Stomach (tissue), 9 donors: ENCODE results near the gene FGF14. TPM values are rescaled to one million over a fixed set of nuclear protein-coding genes. Genes with fewer than 3 reads are reported as not detected.

ENCODE experiments used
- DNase-seq, 2 donors: peaks; one replicate each; pipeline versions ENCODE4 v3.0.0 to v3.0.0-alpha.2; 2013 to 2019
- H3K27ac ChIP-seq, 5 donors: fragments of 200-600 bp in 4 of 5; sonication (generic) in 4 of 5; one replicate each; pipeline ENCODE4 v1.5.1; 2013 to 2019; ENCODE audit warnings: mild to moderate bottlenecking in 1 of 5, moderate library complexity in 1 of 5
- H3K27me3 ChIP-seq, 3 donors: fragments of 200-600 bp; sonication (generic); one replicate each; pipeline ENCODE4 v1.5.1; 2017 to 2019; ENCODE audit warnings: mixed run types in 1 of 3
- H3K36me3 ChIP-seq, 4 donors: fragments of 200-600 bp; sonication (generic); 1 replicate in 3 of 4; 2 replicates in 1 of 4; pipeline ENCODE4 v1.5.1; 2016 to 2019
- H3K4me1 ChIP-seq, 4 donors: fragments of 200-600 bp; sonication (generic); one replicate each; pipeline ENCODE4 v1.5.1; 2016 to 2019
- H3K4me3 ChIP-seq, 4 donors: fragments of 200-600 bp; sonication (generic) in 3 of 4; one replicate each; pipeline ENCODE4 v1.5.1; 2016 to 2019; ENCODE audit warnings: mild to moderate bottlenecking in 1 of 4
- H3K9me3 ChIP-seq, 4 donors: fragments of 200-600 bp; sonication (generic); one replicate each; pipeline ENCODE4 v1.5.1; 2016 to 2019
- EP300 ChIP-seq: sonication (generic); formaldehyde crosslinking; IDR thresholded peaks from one replicate; pipeline ENCODE4 v1.6.1; 2017; ENCODE audit warnings: antibody characterized with exemption
- POLR2A ChIP-seq, 4 donors: fragments of 450-650 bp; IDR thresholded peaks; one replicate each; pipeline ENCODE4 v1.6.1; 2016; ENCODE audit warnings: antibody characterized with exemption in 4 of 4, control low read depth in 2 of 4, mild to moderate bottlenecking in 1 of 4, moderate library complexity in 1 of 4
- POLR2AphosphoS5 ChIP-seq, 3 donors: sonication (generic); formaldehyde crosslinking; IDR thresholded peaks; one replicate each; pipeline ENCODE4 v1.6.1; 2016; ENCODE audit warnings: antibody characterized with exemption in 3 of 3
- WGBS, 5 donors: extraction: QIAGEN DNeasy Blood & Tissue Kit in 3 of 5; methylation state at CpG; one replicate each; pipeline versions ENCODE4 v1.1.5 to v1.1.7; 2013 to 2018; 5-methylcytosine and 5-hydroxymethylcytosine counted together
- intact Hi-C: fragments of 100-400 bp; cut with DNase I; formaldehyde crosslinking; loops from one replicate; pipeline ENCODE4 v1.15.1; 2023; ENCODE audit warnings: low total_unique reads
- polyA plus RNA-seq, 3 donors: library from polyadenylated mRNA; stranded (reverse); fragments of 200-250 nt; gene quantifications; one replicate each; pipeline ENCODE4 v1.2.3, GENCODE V29; 2013
- total RNA-seq, 5 donors: library from RNA; depleted of rRNA; stranded (reverse); fragments of >200 nt; gene quantifications; one replicate each; pipeline versions ENCODE4 v1.1.0 to v1.2.3, GENCODE V29; 2014 to 2016
- TF ChIP-seq, protein P1 (sequence below), 7 experiments: fragments of 450-650 bp in 4 of 7; fragments of 200-600 bp in 3 of 7; sonication (generic) in 3 of 7; IDR thresholded peaks; one replicate each; pipeline ENCODE4 v1.5.1; 2016 to 2019; ENCODE audit warnings: antibody characterized with exemption in 7 of 7, control low read depth in 2 of 7, mild to moderate bottlenecking in 1 of 7
- donor health status: healthy with polysubstance abuse.
- donor health status: Bipolar disorder and iron deficiency.
- donor health status: healthy.

The FGF14 gene
- total and polyA plus RNA-seq, 8 donors, result 0.08 to 6.6 (median 0.54) TPM

- DNase-seq, result no peak
- peaks cover 6 to 35% (median 23%) of the 10 kb centered on the region in 4 donors for H3K9me3 ChIP-seq
- intact Hi-C loops, result no loop called here
- H3K36me3 ChIP-seq, result no peaks in the 10 kb centered on the region
- no peaks in the 10 kb centered on the region for H3K27me3 ChIP-seq
- H3K4me3 ChIP-seq, result no peak overlapping the region
- TF ChIP-seq, protein P1, sequence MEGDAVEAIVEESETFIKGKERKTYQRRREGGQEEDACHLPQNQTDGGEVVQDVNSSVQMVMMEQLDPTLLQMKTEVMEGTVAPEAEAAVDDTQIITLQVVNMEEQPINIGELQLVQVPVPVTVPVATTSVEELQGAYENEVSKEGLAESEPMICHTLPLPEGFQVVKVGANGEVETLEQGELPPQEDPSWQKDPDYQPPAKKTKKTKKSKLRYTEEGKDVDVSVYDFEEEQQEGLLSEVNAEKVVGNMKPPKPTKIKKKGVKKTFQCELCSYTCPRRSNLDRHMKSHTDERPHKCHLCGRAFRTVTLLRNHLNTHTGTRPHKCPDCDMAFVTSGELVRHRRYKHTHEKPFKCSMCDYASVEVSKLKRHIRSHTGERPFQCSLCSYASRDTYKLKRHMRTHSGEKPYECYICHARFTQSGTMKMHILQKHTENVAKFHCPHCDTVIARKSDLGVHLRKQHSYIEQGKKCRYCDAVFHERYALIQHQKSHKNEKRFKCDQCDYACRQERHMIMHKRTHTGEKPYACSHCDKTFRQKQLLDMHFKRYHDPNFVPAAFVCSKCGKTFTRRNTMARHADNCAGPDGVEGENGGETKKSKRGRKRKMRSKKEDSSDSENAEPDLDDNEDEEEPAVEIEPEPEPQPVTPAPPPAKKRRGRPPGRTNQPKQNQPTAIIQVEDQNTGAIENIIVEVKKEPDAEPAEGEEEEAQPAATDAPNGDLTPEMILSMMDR (IDR thresholded peaks at IDR 0.05), result no peak
- TF ChIP-seq EP300, result no peak
- TF ChIP-seq POLR2AphosphoS5 (IDR thresholded peaks at IDR 0.05), result no peak
- no peak for TF ChIP-seq POLR2A (IDR thresholded peaks at IDR 0.05)
- H3K27ac ChIP-seq, result no peak overlapping the region
- H3K4me1 ChIP-seq, result no peaks in the 10 kb centered on the region
- 28 to 47% (median 44%) methylated on average over 2 of the region's 2 CpGs for WGBS, 5 donors
These were observed 346.6 kb downstream of the FGF14 start for GRCh38 chr13:102055090-102055779.

DNA sequence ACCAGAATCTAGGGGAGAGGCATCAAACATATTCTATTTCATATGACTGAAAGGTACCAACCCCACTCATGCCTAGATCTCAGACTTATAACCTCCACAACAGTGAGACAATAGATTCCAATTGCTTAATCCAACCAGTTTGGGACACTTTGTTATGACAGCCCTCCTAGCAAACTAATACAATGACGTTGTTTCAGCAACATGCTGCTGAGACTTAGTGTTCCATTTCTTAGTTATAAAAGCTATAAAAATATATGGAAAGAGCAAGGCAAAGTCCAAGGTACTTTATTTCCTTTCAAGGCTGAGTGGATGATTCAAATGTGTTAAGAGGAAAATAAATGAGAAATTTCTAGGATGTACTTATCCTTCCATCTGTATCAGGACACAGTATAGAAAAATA lies 352.0 kb downstream of the FGF14 start:
- intact Hi-C loops, result no loop called here
- H3K36me3 ChIP-seq, result no peaks in the 10 kb centered on the region
- no peaks in the 10 kb centered on the region for H3K4me1 ChIP-seq
- H3K27me3 ChIP-seq, result no peaks in the 10 kb centered on the region
- TF ChIP-seq EP300, result no peak
- no peak for TF ChIP-seq POLR2AphosphoS5 (IDR thresholded peaks at IDR 0.05)
- TF ChIP-seq, protein P1 (IDR thresholded peaks at IDR 0.05), result no peak
- H3K9me3 ChIP-seq, result peaks cover 6 to 35% (median 23%) of the 10 kb centered on the region in 4 donors
- 80 to 88% (median 86%) methylated on average over 1 of the region's 1 CpG for WGBS, 5 donors
- no peak for DNase-seq
- H3K27ac ChIP-seq, result no peak overlapping the region
- H3K4me3 ChIP-seq, result no peak overlapping the region

DNA sequence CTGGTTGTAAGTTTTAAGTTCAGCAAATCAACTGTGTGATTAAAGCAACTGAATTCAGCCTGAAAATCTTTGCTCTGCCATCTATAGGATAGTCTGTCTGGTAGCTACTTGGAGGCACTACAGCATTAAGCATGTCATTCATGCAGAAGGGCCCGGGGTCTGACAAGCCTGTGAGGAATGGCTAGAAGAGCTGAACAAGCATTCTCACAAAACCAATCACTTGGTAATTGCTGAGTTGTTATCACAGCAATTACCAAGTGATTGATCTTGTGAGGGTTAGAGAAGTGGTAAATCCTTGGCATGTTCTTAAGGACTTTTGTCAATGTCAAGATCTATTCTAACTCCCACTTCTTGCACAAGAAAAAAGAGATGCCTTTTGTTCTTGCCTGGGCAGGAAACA lies 356.1 kb downstream of the FGF14 start:
- intact Hi-C loops, result no loop called here
- WGBS, 5 donors, result 11 to 27% (median 13%) methylated on average over 1 of the region's 1 CpG
- H3K4me1 ChIP-seq, result peaks cover 0 to 17% (median 0%) of the 10 kb centered on the region in 4 donors
- peaks cover 0 to 3% (median 1%) of the 10 kb centered on the region in 4 donors for H3K9me3 ChIP-seq
- TF ChIP-seq, protein P1 (IDR thresholded peaks at IDR 0.05), result no peak
- TF ChIP-seq EP300 (no peak), POLR2AphosphoS5 (IDR thresholded peaks at IDR 0.05) (no peak)
- no peaks in the 10 kb centered on the region for H3K27me3 ChIP-seq
- H3K36me3 ChIP-seq, result no peaks in the 10 kb centered on the region
- no peak overlapping the region for H3K27ac ChIP-seq
- no peak overlapping the region for H3K4me3 ChIP-seq
- no peak for DNase-seq

GRCh38 chr13:102042746-102043145 lies 359.1 kb downstream of the FGF14 start:
- no peak for DNase-seq
- Histone ChIP-seq H3K27me3 (no peaks in the 10 kb centered on the region), H3K4me1 (peaks cover 0 to 17% (median 0%) of the 10 kb centered on the region in 4 donors), H3K9me3 (no peaks in the 10 kb centered on the region), H3K27ac (no peak overlapping the region), H3K4me3 (no peak overlapping the region), H3K36me3 (no peaks in the 10 kb centered on the region)
- TF ChIP-seq EP300 (no peak), POLR2A (IDR thresholded peaks at IDR 0.05) (no peak), POLR2AphosphoS5 (IDR thresholded peaks at IDR 0.05) (no peak)
- TF ChIP-seq, protein P1 (IDR thresholded peaks at IDR 0.05), result no peak
- WGBS, 5 donors, result 59 to 67% (median 65%) methylated on average over 4 of the region's 4 CpGs
- intact Hi-C loops, result no loop called here
